Cardiac fibroblast (primary cell): ENCODE data around the gene FXYD6.

ENCODE experiments used
- DNase-seq, 2 donors: peaks; one replicate each; pipeline versions ENCODE4 v3.0.0 to v3.0.0-alpha.2; 2010; ENCODE audit warnings: low read depth in 2 of 2
- H3K4me3 ChIP-seq, 2 donors: replicated peaks in 1 of 2; 1 replicate in 1 of 2; 2 replicates in 1 of 2; pipeline ENCODE4 v1.5.1; 2011; ENCODE audit warnings: low read depth in 2 of 2, low read length in 2 of 2, mild to moderate bottlenecking in 2 of 2, moderate library complexity in 1 of 2
- TF ChIP-seq, protein P1 (sequence below): IDR thresholded peaks from one replicate; pipeline ENCODE4 v1.5.1; 2011; ENCODE audit warnings: low read depth, mild to moderate bottlenecking, low read length, inconsistent platforms

The FXYD6 gene

DNA sequence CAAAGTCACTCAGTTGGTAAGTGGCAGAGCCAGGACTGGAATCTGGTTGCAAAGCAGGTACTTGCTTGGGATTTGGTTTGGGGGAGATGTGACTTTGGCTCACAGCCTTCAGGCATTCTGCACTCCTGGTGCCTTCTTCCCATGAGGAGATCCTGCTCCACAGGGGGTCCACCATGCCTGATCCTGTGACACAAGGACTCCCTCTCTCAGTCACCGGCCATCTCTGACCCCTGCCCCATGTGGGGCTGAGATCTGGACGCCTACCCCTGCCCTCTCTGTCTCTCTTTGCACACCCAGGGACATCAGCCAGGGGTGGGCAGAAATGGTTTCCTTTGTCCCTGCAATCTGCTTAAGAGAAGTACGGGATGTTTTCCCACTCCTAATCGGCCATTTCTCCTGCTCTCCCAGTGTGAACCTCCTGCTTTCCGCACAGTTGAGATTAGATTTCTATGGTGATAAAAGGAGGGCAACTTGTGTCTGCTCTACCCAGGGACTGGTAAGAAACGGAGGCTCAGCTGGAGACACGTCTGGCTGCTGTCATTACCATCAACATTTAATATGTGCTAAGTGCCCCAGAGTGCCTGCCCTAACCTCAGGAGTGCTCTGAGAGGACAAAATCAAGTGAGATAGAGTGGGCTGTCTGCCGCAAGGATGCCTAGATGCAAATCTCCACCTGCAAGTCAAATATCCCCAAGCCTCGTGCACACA, 11.1 kb upstream of the FXYD6 start:
- no peak overlapping the region for H3K4me3 ChIP-seq
- DNase-seq, result no peak
- TF ChIP-seq, protein P1, sequence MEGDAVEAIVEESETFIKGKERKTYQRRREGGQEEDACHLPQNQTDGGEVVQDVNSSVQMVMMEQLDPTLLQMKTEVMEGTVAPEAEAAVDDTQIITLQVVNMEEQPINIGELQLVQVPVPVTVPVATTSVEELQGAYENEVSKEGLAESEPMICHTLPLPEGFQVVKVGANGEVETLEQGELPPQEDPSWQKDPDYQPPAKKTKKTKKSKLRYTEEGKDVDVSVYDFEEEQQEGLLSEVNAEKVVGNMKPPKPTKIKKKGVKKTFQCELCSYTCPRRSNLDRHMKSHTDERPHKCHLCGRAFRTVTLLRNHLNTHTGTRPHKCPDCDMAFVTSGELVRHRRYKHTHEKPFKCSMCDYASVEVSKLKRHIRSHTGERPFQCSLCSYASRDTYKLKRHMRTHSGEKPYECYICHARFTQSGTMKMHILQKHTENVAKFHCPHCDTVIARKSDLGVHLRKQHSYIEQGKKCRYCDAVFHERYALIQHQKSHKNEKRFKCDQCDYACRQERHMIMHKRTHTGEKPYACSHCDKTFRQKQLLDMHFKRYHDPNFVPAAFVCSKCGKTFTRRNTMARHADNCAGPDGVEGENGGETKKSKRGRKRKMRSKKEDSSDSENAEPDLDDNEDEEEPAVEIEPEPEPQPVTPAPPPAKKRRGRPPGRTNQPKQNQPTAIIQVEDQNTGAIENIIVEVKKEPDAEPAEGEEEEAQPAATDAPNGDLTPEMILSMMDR, result no peak

DNA sequence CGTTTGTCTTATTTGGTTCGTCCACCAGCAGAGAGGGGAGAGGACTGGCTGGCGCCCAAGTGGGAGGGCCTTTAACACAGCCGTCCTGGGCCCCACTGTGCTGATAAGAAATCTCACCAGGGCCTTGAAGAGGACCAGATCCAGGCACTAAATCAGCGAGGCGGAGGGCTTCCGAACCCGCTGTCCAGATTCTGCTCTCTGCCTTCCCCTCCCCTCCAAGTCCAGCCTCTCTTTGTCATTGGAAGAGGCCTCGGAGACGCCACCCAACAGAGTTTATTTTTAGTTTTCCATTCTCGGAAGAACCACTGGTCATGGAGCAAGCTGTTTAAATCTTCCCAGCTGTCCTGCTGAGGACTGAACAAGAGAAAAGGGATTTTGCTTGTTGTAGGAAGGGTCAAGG, 9.3 kb upstream of the FXYD6 start:
- no peak overlapping the region for H3K4me3 ChIP-seq
- DNase-seq, result peak in 1 of 2 donors; percentile 57
- TF ChIP-seq, protein P1, result no peak

DNA sequence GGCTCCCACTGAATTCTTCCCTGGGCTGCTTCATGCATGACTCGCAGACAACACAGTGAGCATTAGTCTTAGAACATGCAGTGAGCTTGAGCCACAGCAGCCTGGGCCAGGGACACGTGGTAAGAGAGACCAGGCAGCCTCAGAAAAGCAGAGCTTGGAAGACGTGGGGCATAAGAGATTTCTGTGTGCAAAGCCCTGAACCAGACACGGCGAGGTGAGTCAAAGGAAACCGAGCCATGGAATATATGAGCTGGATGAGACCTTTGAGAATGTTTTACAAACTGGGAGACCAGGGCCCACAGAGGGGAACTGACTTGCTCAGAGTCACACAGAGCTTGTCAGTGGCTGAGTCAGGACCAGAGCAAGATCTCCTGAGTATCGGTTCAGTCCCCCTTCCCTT, 8.5 kb upstream of the FXYD6 start:
- DNase-seq, result peak; percentile 7 to 24
- no peak overlapping the region for H3K4me3 ChIP-seq
- TF ChIP-seq, protein P1, result no peak

DNA sequence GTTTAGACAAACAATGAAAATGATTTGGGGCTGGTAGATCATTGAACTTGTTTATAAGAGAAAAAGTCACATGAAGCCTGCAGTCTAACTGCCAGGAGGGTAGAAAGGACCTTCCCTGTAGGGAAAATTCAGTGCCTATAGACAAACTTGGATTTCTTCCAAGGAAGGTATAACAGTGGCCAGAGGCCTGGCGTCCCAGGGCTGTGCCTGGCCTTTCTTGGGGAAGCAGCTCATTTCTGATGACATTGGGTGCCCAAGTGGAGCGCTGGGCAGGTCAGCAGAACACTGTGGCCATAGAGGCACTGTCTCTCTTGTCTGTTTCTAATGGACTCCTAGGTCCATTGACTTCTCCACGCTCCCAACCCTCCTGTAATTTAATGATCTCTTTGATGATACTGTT, 6.6 kb upstream of the FXYD6 start:
- H3K4me3 ChIP-seq, result no peak overlapping the region
- no peak for DNase-seq
- TF ChIP-seq, protein P1, result no peak

DNA sequence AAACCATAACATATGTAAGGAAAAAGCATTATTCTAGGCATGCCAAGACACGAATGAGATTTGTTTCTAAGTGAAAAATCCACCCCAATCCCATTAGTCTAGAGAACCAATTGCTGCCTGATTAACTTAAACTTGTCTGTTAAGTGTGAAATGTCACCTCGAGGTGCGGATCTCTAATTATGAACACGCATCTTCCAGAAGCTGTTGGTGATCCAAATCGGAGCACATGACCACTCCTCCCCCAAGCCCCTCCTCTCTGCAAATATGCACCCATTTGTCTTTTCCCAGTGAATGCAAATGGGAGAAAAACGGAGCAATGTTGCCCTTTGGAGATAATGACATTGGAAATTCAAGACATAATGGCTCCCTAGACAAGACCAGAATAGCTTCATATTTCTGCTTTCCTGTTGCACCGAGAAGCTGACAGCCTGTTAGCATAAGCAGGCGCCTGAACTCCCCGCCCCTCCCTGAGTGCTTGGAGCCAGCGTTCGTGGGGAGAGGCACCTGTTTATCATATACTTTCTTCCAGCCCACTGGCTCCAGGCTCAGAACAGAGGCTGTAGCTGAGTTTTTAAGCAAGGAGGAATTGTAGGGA, 6.0 kb upstream of the FXYD6 start:
- no peak overlapping the region for H3K4me3 ChIP-seq
- no peak for DNase-seq
- TF ChIP-seq, protein P1, result no peak

DNA sequence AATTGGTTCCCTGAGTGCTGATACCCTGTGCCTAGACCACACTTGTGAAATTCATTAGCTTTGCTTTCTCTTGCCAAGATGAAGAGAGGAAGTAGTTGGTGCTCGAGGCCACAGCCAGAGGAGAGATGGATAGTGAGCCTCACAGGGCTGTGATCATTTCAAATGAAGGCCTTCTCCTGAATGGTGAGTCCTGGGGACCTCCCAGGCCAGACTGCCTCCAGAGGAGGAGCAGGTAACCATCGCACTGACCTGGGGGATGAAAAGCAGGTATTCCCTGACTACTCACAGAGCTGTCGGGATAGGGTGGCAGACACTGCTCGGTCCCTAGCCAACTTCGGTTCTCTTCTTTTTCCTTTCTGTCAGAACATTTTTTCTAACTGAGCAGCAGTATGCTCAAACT, 4.8 kb upstream of the FXYD6 start:
- no peak for DNase-seq
- TF ChIP-seq, protein P1, result no peak
- no peak overlapping the region for H3K4me3 ChIP-seq
